Fibroblast of villous mesenchyme (primary cell): ENCODE data around the gene FYB1. TPM values are rescaled to one million over a fixed set of nuclear protein-coding genes. Genes with fewer than 3 reads are reported as not detected.

Experiments used
- DNase-seq: peaks from one replicate; pipeline ENCODE4 v3.0.0-alpha.2; 2010; ENCODE audit warnings: low read depth
- H3K4me3 ChIP-seq: 2 replicates; pipeline ENCODE4 v1.5.1; 2011; ENCODE audit warnings: low read depth, mild to moderate bottlenecking, low read length
- CTCF ChIP-seq: IDR thresholded peaks from 2 replicates; pipeline ENCODE4 v1.5.1; 2012; ENCODE audit warnings: low read depth, mild to moderate bottlenecking, low read length; ENCODE audit not compliant: insufficient read depth
- total RNA-seq: library from RNA; depleted of rRNA; stranded (reverse); fragments of >200 nt; gene quantifications from 2 replicates; pipeline ENCODE4 v1.2.3, GENCODE V29; 2012

Gene FYB1
- total RNA-seq, 1 donor: not detected

GRCh38 chr5:39116344-39117170 is 102.8 kb downstream of the FYB1 start:
- no peak for DNase-seq
- H3K4me3 ChIP-seq: no peak overlapping the region
- TF ChIP-seq CTCF: no peak

GRCh38 chr5:39115644-39116343 is 103.6 kb downstream of the FYB1 start:
- peak; percentile 28 for DNase-seq

GRCh38 chr5:39114155-39114554 is 105.2 kb downstream of the FYB1 start:
- no peak for TF ChIP-seq CTCF
- DNase-seq: no peak
- no peak overlapping the region for H3K4me3 ChIP-seq

More at GRCh38 chr5:39115644-39116343, 103.6 kb downstream of the FYB1 start:
- H3K4me3 ChIP-seq: no peak overlapping the region
- TF ChIP-seq CTCF: no peak

GRCh38 chr5:39113354-39113953 is 105.9 kb downstream of the FYB1 start:
- no peak for TF ChIP-seq CTCF
- no peak for DNase-seq

GRCh38 chr5:39109606-39110005 is 109.8 kb downstream of the FYB1 start:
- TF ChIP-seq CTCF: no peak
- no peak for DNase-seq
- H3K4me3 ChIP-seq: no peak overlapping the region

More at GRCh38 chr5:39113354-39113953, 105.9 kb downstream of the FYB1 start:
- no peak overlapping the region for H3K4me3 ChIP-seq

GRCh38 chr5:39108987-39109386 is 110.4 kb downstream of the FYB1 start:
- no peak for TF ChIP-seq CTCF
- no peak for DNase-seq
- H3K4me3 ChIP-seq: no peak overlapping the region
